NCI-H2081 (cell line): ENCODE data around the gene ZC3HAV1.
"Not testable (repeated sequence)": the region's sequence is repeated elsewhere in the genome, so short reads cannot be mapped to it uniquely, and the experiment has no call there.

Experiments
- DNase-seq, 2 experiments: peaks; one replicate each; lab custom pipeline; 2025; lab: John Stamatoyannopoulos, UW

The ZC3HAV1 gene

DNA sequence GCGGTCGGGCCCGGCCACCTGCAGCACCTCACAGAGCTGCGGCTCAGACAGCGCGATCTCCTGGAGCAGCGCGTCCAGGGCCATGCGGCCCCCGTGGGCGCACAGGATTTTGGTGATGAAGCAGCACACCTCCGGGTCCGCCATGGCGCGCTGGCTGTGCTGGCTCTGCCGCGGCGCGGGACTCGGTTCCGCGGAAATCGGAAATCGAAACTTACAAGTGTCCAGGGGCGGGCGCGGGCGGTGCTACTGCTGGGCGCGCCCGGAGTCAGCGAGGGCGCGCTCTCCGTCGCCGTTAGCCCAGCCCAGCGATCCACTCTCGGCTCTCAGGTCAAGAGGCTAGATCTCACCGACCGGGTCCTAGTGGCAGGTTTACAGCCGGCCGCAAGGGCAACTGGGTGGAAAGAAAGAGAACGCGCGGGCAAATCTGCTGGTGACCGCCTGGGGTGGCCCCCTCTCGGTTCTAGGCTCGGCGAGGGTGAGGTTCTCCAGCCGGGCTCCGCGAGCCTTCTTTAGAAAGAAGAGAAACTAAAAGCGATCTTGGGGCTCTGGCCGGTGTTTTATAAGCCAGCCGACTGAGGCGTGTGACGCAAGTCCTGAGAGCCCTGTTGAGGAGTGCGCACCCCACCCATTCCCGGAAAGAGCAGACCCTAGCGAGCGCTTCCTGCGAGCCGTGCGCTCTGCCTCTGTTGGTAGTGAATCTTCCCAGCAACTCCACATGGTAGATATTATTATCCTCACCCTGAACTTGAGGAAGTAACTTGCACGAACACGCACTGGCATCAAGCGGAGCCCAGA is at the start of gene ZC3HAV1:
Gene ZC3HAV1 (minus strand): TSS at position 533 of the 795 bp plus-strand sequence. CDS start 389 bp downstream, at position 144.
- peak; percentile 40 to 76 for DNase-seq

DNA sequence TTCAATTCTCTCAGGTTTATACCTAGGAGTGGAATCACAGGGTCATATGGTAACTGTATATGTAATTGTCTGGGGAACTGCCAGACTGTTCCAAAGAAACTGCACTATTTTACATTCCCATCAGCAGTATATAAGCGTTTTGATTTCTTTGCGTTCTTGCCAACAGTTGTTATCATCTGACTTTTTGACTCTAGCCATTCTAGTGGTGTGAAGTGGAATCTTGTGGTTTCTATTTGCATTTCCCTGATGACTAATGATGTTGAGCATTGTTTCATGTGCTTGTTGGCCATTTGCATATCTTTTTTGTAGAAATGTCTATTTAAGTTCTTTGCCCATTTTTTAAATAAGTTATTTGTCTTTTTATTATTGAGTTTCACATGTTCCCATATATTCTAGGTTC is 44.3 kb upstream of the ZC3HAV1 start:
- DNase-seq, result no peak

DNA sequence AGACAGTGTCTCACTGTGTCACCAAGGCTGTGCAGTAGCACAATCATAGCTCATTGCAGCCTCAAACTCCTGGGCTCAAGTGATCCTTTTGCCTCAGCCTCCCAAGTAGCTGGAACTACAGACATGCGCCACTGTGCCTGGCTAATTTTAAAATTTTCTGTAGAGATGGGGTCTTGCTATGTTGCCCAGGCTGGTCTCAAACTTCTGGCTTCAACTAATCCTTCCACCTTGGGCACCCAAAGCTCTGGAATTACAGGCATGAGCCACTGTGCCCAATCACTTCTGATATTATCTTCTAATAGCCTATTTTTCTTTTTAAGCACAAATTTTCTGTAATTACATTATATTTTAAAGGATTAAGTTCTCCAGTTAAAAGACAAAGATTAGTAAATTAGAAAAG is 42.6 kb upstream of the ZC3HAV1 start:
- DNase-seq, result no peak

DNA sequence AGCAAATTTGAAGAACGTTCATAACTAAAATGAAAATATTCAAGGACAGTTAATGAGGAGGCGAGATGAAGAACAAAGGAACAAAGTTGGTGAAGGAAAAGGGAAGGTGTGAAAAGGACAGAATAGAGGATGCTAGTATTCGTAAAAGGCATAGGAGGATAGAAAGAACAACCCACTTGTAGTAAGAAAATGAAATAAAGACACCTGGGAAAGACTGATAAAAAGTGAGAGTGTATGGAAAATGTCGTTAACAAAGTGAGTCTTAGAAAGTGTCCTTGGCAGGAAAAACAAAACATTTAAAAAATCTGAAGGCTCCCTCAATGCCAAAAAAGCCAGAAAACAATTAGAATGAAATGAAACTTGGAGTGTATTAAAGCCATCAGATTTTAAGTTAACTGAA is 29.6 kb upstream of the ZC3HAV1 start:
- DNase-seq, result no peak

DNA sequence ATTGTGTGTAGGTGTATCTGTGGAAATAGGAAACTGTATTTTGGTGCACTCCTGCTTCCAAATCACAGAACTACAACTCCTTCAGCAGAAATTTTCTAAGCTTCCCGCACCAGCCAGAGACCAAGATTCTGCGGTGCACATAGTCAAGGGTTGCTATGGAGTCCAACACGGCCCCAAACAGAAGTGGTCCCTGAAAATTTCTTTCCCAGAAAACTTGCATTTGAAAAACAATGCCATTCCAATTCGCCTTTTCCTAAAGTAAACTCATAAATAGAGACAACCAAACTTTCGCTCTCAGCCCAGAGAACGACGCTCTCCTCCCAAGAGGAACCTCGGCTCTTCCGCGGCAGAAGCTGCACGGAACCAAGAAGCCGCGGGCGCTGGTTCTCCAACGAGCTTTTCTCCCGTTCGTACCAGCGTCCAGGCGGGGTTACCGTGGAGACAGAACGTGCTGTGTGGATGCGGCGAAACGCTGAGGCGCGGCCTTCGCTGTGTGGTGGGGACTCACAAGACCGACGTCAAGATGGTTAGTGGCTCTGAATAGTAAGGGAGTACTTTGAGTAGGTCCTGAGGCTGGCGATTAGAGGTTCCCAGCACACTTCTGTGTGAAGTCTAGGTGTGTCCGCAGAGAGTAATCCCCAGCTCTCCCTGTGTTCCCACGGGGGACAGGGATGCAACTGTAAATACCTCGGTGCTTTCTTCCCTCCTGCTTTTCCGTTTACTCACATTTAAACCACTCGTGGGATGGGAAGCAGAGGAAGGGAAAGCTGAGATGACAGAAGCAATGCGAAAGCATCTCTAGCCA is 24.0 kb upstream of the ZC3HAV1 start:
- peak; percentile 92 to 95 for DNase-seq

DNA sequence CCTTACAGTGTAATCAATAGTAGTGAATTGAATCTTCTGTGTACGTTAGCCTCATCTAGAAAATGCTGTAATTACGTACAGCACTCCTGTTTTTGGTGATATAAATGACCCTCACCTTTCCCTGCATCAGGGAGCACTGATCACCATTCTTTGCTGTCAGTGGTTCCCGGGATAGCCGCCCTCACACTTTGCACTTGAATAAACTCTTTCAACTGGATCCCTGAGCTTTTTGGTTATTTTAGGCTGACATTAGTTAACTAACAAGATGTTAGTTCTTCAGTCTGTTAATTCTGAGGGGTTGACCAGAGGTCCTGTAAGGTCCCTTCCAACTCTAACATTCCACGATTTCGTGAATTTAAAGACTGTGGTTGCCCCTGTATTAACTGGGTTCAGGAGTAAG is 23.4 kb upstream of the ZC3HAV1 start:
- no peak for DNase-seq

DNA sequence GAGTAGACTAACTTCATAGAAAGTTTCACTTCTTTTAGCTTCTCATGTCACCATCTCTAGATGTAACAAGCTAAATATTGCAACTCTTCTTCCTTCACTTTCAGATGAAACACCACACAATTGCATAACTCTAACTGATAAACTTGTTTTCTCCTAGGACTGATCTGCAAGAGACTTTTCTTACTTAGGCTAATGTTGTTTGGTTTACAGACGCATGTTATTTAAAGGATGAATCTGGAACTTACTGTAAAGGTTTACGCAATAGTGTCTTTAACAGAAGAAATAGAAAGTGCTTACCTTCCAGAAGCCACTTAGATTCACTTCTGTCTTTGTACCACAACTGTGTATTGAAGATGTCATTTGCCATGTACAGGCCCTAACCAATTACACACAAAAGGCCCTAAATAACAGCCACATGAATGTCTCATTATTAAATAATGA is 22.1 kb upstream of the ZC3HAV1 start:
- DNase-seq, result no peak

DNA sequence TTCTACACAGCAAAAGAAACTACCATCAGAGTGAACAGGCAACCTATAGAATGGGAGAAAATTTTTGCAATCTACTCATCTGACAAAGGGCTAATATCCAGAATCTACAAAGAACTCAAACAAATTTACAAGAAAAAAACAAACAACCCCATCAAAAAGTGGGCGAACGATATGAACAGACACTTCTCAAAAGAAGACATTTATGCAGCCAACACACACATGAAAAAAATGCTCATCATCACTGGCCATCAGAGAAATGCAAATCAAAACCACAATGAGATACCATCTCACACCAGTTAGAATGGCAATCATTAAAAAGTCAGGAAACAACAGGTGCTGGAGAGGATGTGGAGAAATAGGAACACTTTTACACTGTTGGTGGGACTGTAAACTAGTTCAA is 20.3 kb upstream of the ZC3HAV1 start:
- not testable (repeated sequence) for DNase-seq

DNA sequence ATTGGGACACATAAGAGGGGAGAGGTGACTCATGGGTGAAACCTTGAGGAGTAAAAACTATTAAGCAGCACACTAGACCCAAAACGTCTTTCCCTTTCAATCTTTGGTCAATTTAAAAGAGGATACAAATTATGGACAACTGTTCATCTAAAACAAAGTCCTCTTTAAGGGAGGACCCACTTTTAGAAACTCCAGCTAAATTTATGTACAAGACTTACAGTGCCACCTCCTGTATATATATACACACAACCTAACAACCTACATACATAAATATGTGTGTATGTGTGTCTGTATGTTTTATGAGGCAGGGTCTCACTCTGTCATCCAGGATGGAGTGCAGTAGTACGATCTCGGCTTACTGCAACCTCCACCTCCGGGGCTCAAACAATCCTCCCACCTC is 18.1 kb upstream of the ZC3HAV1 start:
- no peak for DNase-seq

DNA sequence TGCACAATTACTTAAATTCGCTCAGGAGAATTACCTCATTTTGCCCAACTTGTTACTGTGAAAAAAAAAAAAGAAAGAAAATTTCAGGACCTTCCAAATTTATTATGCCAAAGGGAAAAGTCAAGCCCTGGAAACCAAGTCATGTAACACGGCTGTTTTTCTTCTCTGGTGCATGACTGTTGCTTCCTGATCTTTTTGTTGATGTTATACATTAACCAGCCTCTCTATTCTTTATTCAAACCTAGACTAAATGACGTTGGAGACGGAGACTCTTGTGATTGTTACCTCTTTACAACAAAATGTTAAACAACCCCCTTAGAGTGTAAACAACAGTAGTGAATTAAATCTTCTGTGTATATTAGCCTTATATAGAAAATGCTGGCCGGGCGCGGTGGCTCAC is 16.1 kb upstream of the ZC3HAV1 start:
- no peak for DNase-seq

DNA sequence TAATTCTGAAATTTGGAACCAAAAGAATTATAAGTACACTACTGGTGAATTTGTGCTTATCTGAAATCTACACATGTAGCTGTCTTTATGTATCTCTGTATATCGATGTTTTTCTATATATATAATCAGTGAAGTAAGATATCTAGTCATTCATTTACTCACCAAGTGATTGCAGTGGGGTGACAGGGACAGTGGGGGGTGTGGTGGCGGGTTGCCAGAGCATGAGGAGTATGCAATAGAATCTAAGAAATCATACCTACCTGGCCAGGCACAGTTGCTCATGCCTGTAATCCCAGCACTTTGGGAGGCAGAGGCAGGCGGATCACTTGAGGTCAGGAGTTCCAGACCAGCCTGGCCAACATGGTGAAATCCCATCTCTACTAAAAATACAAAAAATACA is 15.5 kb upstream of the ZC3HAV1 start:
- not testable (repeated sequence) for DNase-seq

DNA sequence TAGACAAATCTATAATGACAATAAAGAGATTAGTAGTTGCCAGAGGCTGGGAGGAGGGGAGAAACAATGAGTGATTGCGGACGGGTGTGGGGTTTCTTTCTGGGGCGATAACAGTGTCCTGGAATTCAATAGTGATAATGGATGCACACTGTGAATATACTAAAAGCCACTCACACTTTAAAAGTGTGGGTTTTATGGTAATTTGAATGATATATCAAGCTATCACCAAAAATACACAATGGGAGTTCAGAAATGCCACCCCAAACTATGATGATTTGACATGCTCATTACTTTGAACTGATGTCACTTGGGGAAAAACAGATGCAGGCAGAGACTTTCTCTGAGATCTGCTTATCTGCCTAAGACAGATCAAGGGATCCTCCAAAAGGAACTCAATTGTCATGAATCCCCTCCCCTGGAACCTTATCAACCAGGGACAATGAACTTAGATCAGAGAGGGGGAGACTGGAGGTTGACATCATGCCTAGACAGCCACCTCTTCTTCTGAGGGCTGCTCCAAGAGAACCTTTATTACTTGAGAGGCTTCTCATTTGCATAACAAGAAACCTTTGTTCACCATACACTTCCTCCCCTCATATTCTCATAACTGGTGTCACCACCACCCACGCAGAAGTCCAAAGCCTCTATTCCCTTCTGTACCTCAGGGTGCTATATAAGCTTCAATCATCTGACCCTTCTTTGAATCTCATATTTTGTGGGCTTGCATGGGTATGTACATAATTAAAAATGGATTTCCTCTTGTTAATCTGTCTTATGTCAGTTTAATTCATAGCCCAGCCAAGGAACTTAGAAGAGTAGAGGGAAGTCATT is 14.8 kb upstream of the ZC3HAV1 start:
- DNase-seq, result no peak

DNA sequence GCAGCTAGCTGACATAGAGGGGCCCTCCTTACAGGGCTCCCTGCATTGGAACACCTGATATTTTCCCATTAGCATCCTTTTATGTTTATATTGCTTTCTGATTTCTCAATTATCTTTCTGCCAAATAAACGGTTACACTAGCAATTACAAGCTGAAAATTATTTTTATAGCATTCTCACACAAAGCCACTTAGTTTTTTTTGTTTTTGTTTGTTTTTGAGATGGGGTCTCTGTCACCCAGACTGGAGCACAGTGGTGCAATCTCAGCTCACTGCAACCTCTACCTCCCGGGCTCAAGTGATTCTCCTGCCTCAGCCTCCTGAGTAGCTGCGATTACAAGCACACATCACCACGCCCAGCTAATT is 9.9 kb upstream of the ZC3HAV1 start:
- DNase-seq, result no peak

DNA sequence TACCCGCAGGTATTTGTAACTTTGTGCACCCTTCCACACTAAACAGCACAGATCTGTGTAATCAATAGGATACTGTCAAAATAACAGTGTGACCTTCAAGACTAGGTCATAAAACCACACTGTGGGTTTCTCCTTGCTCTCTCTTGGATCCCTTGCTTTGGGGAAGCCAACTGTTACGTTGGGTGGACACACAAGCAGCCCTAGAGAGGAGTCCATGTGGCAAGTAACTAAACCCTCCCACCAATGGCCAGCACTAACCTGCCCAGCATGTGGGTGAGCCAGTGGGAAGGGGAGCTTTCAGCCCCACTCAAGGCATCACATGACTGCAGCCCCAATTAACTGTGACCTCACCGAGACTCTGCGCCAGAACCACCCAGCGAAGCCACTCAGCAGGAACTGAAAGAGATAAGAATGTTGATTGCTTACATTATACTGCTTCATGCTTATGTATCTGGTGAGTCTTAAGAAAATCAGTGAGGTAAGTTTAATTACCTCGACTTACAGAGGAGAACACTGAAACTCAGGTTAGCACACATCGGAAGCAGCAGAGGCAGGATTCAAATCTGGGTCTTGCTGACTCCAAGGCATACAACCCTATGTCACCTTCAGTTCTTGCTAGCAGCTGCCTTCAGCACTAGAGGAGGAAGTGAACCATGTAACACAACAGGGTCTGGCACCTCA is 9.4 kb upstream of the ZC3HAV1 start:
- DNase-seq, result no peak

DNA sequence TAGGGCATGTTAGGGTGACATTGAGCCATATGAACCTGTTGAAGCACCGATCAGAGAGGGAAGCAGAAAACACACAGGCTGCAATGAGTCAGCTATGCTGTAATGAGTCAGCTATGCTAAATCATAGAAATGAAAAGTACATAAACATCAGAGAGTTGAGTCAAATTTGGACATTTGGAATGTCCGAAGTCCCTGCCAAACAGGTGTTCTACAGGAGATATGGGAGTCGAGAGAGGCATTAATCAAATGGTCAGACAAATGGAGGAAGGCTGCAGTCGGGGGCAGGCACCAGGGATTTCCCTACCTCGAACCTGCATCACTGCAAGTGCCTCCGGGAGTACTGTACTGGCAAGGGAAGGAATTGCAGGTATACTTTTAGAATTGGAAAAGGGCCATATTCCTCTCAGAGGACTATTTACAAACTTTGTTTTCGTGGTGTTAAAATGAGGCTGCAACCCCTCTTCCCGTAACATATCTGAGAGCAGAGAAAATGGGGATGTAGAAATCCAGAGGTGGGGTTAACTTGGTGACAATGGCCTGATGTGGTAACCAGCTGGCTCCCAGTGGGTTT is 8.8 kb upstream of the ZC3HAV1 start:
- DNase-seq, result no peak

DNA sequence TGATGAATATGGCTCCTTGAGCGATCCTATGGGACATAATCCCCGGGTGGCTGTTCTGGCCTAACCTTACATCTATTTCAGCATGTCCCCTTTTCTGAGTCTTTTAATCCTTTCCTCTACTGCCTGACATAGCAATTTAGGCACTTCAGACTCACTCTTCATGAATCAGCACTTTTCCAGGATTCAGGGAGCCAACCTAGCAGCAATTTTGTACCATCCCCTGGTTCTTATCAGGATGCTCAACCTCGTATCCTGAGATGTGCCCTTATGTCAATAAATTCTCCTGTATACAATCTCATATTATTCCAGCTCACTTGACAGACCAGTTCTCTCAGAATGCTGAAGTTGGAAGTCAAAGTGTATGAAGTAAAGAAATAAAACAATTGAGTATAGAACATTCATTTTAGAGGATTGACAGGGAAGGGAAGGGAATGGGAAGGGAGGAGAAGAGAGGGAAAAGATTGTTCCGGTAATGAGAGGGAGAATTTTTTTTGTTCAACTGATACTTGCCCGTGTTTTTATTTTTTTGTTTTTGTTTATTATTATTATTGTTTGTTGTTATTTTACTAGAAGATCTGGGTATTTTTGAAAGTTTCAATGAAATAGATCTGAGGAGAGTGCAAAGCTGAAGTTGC is 8.2 kb upstream of the ZC3HAV1 start:
- DNase-seq, result no peak

DNA sequence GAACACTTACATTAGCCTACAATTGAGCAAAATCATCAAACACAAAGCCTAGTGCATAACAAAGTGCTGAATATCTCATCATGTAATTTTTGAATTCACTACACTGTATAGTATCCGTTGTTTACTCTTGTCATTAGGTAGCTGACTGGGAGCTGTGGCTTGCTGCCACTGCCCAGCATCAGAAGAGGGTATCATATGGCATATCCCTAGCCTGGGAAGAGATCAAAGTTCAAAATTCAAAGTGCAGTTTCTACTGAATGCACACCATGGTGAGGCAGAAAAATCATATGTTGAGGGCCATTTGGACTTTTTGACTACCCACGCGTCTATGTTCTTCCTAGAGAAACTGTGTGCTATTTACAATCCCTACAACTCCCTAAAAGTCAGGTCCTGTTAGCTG is 7.5 kb upstream of the ZC3HAV1 start:
- peak in 1 of 2 experiments; percentile 42 for DNase-seq

DNA sequence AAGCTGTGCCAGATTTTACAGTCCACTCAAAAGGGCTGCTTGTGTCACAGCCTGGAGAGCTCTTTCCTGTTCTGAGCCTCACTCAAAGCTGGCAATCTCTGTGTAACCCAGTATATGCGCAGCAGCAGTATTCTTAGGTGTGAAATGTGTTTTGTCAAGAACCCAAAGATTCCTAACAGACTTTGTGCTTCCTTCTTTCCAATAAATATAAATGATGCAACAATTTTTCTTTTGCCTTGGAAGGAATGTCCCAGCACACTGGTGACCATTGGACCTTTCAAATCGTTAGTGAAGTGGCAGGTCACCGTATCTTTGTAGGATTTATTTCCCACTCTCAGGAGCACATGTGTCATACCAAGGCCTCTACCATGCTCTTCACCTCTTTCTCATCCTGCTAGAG is 5.6 kb upstream of the ZC3HAV1 start:
- DNase-seq, result no peak

DNA sequence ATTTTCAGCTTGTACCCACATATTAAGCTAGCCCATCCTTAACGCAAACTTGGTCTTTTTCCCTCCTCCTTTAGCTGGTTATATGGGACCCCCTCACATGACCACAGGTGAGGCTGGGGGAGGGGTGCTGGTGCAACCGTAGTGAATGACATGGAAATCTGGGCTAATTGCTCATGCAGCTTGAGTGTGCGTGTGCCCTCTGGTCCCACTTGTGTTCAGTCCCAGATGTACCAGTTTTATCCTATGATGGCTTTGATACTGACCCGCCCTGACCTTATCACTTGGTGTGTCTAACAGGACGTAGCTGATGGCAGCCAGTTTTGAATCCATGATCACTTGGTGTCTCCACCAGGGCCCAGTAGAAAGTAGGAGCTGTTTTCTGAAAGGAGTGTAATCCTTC is 5.1 kb upstream of the ZC3HAV1 start:
- DNase-seq, result no peak

DNA sequence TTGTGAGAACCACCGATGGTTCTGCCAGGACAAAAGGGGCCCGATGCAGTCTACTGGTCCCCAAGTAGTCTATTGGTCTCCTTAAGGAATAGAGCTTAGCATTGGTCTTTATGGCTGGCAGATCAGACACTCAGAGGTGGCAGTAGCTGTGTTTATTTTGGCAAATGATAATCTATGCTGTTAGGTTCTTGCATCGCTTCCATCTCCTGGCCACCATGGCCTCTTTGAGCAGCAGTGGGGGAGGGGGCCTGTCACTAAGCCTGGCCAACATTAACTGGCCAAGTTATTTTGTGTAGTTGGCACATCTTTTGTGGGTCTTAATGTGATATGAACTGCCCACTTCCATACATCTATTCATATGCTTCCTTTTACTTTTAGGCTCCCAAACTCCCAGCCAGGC is 4.5 kb upstream of the ZC3HAV1 start:
- DNase-seq, result no peak

DNA sequence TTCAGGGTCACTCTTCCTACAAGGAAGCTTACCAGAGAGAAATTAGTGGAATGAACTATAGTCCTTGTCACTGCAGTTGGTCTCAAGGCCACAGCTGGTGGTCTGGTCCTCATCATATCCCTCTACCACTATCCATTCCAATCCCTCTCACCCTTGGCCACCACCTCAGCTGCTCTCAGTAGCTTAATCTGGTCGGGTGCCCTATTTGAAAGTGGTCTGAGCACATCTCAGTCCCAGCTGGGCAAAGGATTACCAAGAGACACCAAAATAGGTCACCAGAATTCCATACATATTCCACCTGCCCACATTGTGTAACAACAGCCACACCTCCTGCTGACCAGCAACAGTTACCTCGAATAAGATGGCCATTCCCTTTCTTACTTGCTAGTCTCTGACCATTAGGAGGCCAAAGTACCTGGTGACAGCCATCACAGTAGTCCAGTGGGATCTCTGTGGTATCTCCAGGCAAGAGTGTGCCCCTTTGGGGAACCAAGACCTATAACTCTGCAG is 3.3 kb upstream of the ZC3HAV1 start:
- no peak for DNase-seq
